ENCODE results near the gene LIN28B. TPM values are rescaled to one million over a fixed set of nuclear protein-coding genes. Genes with fewer than 3 reads are reported as not detected.

LIN28B gene
- total and polyA plus RNA-seq, 12 donors, result 0.08 to 8.7 (median 0.09) TPM; not detected in 7

GRCh38 chr6:105022416-105022815, 65.5 kb downstream of the LIN28B start:
- 89 to 100% (median 97%) methylated on average over 1 of the region's 1 CpG for WGBS, 4 donors
- no peak overlapping the region for H3K4me3 ChIP-seq
- intact Hi-C loops (cut with DNase I), result no loop called here
- no peaks in the 10 kb centered on the region for H3K9me3 ChIP-seq (replicated peaks in 1 of 3)
- peaks cover 6% of the 10 kb centered on the region for H3K27me3 ChIP-seq
- no peak overlapping the region for H3K27ac ChIP-seq
- no peaks in the 10 kb centered on the region for H3K4me1 ChIP-seq (replicated peaks in 1 of 2)
- DNase-seq, result no peak
- no peaks in the 10 kb centered on the region for H3K36me3 ChIP-seq (replicated peaks in 1 of 2)
- TF ChIP-seq POLR2A (IDR thresholded peaks at IDR 0.05), result no peak
- no peak for TF ChIP-seq CTCF (IDR thresholded peaks at IDR 0.05)

- Histone ChIP-seq H3K27ac (no peak overlapping the region), H3K4me1 (replicated peaks in 1 of 2) (no peaks in the 10 kb centered on the region), H3K4me3 (no peak overlapping the region), H3K36me3 (replicated peaks in 1 of 2) (no peaks in the 10 kb centered on the region), H3K9me3 (replicated peaks in 1 of 3) (no peaks in the 10 kb centered on the region), H3K27me3 (peaks cover 6% of the 10 kb centered on the region)
- no peak for DNase-seq
- 46 to 59% (median 52%) methylated on average over 3 of the region's 3 CpGs for WGBS, 4 donors
- TF ChIP-seq POLR2A (IDR thresholded peaks at IDR 0.05), result no peak
- TF ChIP-seq CTCF (IDR thresholded peaks at IDR 0.05), result no peak
- intact Hi-C loops (cut with DNase I), result no loop called here
Observed at GRCh38 chr6:105024803-105025202, 67.9 kb downstream of the LIN28B start.

DNA sequence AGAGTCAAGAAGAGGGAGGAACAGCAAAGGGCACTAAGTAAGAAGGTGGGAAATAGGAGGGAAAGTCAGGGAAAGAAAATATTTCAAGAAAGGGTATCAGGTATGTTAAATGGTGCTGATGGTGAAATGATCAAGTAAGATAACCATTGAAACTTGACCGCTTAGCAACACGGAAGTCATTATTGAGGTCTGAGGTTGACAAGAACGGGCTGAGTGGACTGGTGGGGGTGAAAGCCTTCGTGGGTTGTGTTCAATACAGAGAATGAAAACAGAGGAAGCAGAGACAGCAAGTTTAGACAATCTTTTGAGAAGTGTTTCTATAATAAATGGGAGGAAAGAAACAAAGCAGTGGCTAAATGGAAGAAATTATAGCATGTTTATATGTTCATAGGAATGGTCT, 72.0 kb downstream of the LIN28B start:
- intact Hi-C loops (cut with DNase I), result no loop called here
- WGBS, 4 donors, result 80 to 85% (median 83%) methylated on average over 4 of the region's 4 CpGs
- DNase-seq, result no peak

GRCh38 chr6:105029581-105029980, 72.7 kb downstream of the LIN28B start:
- no peaks in the 10 kb centered on the region for H3K27me3 ChIP-seq
- DNase-seq, result no peak
- intact Hi-C loops (cut with DNase I), result no loop called here
- no peak overlapping the region for H3K27ac ChIP-seq
- H3K4me1 ChIP-seq (replicated peaks in 1 of 2), result no peaks in the 10 kb centered on the region
- H3K4me3 ChIP-seq, result no peak overlapping the region
- H3K36me3 ChIP-seq (replicated peaks in 1 of 2), result no peaks in the 10 kb centered on the region
- 62 to 77% (median 72%) methylated on average over 2 of the region's 2 CpGs for WGBS, 4 donors
- no peaks in the 10 kb centered on the region for H3K9me3 ChIP-seq (replicated peaks in 1 of 3)
- TF ChIP-seq CTCF (IDR thresholded peaks at IDR 0.05) (no peak), POLR2A (IDR thresholded peaks at IDR 0.05) (no peak)

More for the DNA sequence above, 72.0 kb downstream of the LIN28B start:
- Histone ChIP-seq H3K4me3 (no peak overlapping the region), H3K27ac (no peak overlapping the region), H3K27me3 (peaks cover 5% of the 10 kb centered on the region), H3K36me3 (replicated peaks in 1 of 2) (no peaks in the 10 kb centered on the region), H3K9me3 (replicated peaks in 1 of 3) (no peaks in the 10 kb centered on the region), H3K4me1 (replicated peaks in 1 of 2) (no peaks in the 10 kb centered on the region)
- TF ChIP-seq POLR2A (IDR thresholded peaks at IDR 0.05) (no peak), CTCF (IDR thresholded peaks at IDR 0.05) (no peak)

All from adrenal gland (tissue), 12 donors.